GM18499 (cell line): ENCODE data around the gene TOMM22.
A peak's percentile ranks its signal among the peaks of the same experiment; 100 is the strongest.
"Not testable (repeated sequence)": the region's sequence is repeated elsewhere in the genome, so short reads cannot be mapped to it uniquely, and the experiment has no call there.

Experiments used
- ATAC-seq: cut with Tn5 transposase; IDR thresholded peaks from one replicate; pipeline ENCODE4 v1.9.1; 2021; ENCODE audit warnings: moderate number of reproducible peaks; ENCODE audit not compliant: insufficient read depth, unreplicated experiment

Gene TOMM22

DNA sequence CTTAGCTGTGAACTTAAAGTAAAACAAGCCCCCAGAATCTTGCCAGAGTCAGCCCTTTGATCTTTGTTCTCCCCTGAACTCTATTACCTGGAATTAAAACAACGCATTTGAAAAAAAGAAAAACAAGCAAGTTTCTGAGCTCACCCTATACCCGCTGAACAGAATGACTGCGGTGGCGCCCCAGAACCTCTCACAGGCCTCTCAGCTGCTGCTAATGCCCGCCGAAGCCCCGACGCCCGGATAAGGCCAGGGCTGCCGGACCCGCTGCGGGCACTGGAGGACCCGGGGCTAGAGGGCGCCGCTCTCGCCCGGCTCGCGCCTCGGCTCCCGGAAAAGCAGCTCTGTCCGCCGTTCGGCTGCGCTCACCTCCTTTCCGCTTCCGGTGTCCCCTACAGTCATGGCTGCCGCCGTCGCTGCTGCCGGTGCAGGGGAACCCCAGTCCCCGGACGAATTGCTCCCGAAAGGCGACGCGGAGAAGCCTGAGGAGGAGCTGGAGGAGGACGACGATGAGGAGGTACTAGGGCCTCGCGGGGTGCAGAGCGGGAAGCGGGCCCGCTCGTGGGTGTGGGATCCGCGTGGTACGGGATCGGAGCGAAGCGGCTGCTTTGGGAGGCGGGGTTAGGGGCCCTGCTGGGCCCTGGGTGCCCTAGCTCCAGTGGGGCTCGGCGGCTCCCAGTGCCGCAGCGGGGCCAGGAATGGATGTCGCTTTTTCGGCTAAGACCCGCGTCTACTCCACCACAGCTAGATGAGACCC is at the start of gene TOMM22:
TOMM22 (plus strand) TSS at position 376 of the 754 bp plus-strand sequence; CDS start at position 398, 22 bp downstream.
- ATAC-seq: peak; percentile 60

- no peak for ATAC-seq
These were observed 49.2 kb upstream of the TOMM22 start for GRCh38 chr22:38632528-38632927.

- no peak for ATAC-seq
These were observed 43.5 kb upstream of the TOMM22 start for GRCh38 chr22:38638216-38638615.

GRCh38 chr22:38638728-38639127 is 43.0 kb upstream of the TOMM22 start:
- no peak for ATAC-seq

DNA sequence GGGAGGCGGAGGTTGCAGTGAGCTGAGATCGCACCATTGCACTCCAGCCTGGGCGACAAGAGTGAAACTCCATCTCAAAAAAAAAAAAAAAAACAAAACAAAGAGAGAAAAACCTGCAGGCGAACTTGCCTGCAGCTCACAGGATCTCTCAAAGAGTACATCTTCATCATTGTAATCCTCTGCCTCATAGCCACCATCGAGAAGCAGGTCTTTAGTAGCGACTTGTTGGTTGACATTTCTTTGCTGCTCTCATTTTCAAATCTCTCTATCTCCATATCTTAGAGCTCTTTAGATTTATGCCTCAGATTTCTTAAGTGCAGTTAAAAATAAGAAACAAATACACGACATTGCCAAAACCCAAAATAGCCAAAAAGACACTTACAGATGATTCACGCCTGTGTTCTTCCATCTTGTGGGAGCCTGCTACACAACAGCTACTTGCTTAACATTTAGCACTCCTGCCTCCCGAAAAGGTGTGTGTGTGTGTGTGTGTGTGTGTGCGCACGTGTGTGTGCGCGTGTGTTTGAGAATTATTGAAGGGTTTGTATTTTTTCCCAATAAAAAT is 40.2 kb upstream of the TOMM22 start:
- no peak for ATAC-seq

DNA sequence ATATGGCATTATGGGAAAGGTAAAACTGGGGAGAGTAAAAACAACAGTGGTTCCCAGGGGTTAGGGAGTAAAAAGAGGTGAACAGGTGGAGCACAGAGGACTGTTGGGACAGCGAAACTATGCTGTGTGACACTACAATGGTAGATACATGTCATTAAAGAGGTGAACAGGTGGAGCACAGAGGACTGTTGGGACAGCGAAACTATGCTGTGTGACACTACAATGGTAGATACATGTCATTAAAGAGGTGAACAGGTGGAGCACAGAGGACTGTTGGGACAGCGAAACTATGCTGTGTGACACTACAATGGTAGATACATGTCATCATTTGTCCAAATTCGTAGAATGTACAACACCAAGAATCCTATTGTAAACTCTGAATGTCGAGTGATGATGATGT is 37.5 kb upstream of the TOMM22 start:
- ATAC-seq: not testable (repeated sequence)

GRCh38 chr22:38645430-38645829 is 36.3 kb upstream of the TOMM22 start:
- no peak for ATAC-seq

DNA sequence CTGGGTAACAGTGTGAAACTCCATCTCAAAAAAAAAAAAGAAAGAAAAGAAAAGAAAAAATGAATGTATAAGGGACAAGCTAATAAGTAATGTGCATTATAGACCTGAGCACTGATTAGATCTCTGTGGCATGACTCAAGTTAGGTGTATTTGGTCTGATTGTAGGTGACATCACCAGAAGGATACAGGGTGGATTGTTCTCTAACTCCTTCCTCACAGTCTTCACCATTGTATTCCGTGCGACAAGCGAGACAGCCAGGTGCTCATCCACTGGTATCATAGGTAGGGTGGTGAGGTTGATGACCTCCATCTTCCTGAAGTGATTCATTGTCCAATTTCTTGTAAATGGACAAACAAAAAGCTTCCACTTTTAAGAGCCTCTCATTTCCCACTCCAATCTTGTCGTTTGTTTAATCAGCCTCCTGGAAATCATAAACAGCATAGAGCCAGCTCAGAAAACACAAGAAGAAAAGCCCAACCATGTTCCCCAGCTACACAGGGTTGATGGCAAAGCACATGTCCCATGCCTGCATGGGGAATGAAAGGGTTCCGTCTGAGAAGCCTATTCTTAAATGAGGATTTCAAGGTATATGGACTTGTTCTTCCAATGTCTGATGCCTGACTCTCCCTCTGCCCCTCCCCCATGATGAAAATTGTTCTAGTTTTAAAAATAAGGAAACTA is 31.8 kb upstream of the TOMM22 start:
- no peak for ATAC-seq

- no peak for ATAC-seq
These were observed 28.9 kb upstream of the TOMM22 start for GRCh38 chr22:38652859-38653258.

DNA sequence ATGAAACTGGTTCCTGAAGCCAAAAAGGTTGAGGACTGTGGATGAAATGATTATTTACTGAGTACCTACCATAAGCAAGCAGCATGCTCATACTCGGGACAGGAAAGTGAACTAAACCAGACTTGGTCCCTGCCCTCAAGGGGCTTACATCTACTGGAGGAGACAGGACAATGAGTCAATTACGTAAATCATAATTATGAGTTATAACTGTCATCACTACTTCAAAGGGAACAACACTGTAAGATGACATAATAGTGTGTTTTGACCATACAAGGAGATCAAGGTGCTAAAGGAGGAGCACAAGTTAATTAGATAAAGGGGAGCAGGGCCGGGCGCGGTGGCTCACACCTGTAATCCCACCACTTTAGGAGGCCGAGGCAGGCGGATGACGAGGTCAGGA is 28.0 kb upstream of the TOMM22 start:
- ATAC-seq: no peak

DNA sequence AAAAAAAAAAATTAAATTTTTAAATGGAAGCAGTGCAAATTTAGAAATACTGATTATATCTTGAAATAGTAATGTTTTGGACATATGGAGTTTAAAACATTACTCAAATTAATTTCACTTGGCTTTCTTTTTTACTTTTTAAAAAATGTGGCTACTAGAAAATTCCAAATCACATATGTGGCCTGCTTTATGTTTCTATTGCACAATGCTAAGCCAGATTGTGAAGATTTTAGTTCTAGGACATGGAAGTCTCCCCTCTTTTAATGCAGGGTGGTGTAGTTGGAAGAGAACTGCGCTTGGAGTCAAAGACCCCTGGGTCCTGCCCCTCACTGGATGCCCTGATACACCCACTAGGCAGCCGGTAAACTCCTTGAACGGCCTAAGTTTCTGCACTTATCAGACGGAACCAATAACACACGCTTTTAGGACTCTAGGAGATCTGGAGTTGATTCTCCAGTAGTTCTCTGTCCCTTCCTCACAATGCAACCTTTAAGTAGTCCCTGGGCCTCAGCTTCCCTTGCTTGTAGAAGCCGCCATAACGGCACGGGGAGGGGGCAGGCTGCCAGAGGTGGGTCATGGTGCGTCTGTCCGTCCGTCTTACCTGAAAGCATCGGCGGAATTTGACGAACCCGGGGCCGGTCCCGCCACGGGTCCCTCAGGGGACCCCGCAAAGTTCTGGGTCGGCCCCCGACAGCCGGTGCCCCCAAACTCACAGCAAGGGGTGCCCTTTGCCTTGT is 26.1 kb upstream of the TOMM22 start:
- ATAC-seq: no peak

DNA sequence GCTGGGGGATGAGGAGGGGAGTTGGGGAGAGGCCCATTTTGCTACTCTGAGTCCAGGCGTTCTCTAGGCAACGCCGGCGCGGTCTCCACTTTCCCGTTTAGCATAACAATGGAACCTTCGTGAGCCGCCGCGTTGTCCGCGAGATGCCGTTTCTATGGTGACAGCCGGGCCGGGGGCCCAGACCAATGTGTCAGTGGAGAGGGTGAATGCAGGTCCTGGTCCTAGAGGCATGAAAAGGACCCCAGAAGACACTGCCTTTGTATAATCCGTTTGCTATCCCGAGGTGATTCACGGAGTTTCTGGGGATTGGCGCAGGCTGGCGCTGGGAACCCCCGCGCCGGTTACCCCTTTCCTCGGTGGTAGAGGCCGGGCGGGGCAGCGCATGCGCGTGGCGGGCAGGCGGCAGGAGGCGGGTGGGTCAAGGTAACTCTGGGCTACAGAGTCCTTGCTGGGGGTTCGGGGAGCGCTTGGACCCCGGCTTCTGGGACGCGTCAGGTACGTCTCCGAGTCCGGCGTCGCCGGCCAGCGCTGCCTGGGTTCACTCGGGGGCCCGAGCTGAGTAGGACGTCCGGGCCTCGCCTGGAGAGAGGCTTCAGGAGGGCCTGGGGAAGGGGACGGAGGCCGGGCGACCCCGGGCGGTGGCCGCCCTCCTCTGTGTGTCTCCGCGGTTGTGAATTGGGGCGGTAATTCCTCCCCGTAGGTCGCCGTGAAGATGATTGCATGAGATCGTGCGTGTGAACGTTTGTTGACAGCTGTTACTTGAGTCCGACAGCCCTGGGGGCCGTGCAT is 25.3 kb upstream of the TOMM22 start, which contains the start of the genes CBY1 and FAM227A:
CBY1 (plus strand) TSS at position 383 of the 789 bp plus-strand sequence. CDS start 11,417 bp downstream, outside the sequence.
FAM227A (minus strand) TSS at position 137 of the 789 bp plus-strand sequence. CDS start 6,224 bp downstream, outside the sequence.
- ATAC-seq: no peak

- no peak for ATAC-seq
These were observed 24.5 kb upstream of the TOMM22 start for GRCh38 chr22:38657045-38657909.

GRCh38 chr22:38674888-38675287 is 6.9 kb upstream of the TOMM22 start:
- ATAC-seq: no peak

- no peak for ATAC-seq
These were observed 5.9 kb upstream of the TOMM22 start for GRCh38 chr22:38675833-38676232.

DNA sequence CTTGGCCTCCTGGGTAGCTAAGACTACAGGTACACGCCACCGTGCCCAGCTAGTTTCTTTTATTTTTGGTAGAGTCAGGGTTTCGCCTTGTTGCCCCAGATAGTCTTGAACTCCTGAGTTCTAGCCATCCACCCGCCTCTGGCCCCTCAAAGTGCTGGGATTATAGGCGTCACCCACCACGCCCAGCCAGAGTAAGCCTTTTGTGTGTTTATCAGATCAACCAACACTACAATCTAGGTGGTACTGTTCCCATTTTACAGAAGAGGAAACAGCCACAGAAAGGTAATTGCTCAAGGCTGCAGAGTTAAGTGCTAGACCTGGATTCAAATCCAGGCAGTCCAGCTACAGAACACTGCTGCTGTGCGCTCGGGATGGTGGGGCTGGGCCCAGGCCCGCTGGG is 3.1 kb downstream of the TOMM22 start:
- no peak for ATAC-seq

- no peak for ATAC-seq
These were observed 4.0 kb downstream of the TOMM22 start for GRCh38 chr22:38685761-38686160.

- no peak for ATAC-seq
These were observed 7.9 kb downstream of the TOMM22 start for GRCh38 chr22:38689651-38690050.

DNA sequence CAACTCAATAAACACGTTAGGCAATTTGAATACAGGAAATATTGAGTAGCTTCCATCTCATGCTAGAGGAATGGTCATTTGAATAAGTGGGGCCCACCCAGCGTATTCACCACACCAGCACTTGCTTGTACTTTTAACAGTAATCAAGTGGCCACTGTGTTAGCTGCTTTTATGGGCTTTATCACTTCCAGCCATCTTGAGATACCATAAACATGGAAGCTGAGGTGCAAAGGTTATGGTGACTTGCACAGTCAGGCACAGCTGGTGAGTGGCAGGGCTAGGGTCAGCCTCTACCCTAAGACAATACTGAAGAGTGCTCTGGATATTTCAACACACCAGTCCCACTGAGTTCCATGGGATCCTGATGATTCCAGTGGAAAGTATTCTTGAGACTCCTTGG is 12.3 kb downstream of the TOMM22 start:
- ATAC-seq: no peak
